LoVo (cell line): ENCODE results near the gene IZUMO1.
"Not testable (repeated sequence)": the region's sequence is repeated elsewhere in the genome, so short reads cannot be mapped to it uniquely, and the experiment has no call there.

ENCODE experiments used
- DNase-seq: peaks from one replicate; pipeline ENCODE4 v3.0.0-alpha.2; 2016; ENCODE audit warnings: low spot score

Gene IZUMO1

GRCh38 chr19:48737360-48737998 lies 9.2 kb downstream of the IZUMO1 start:
- no peak for DNase-seq

- DNase-seq, result no peak
Observed at GRCh38 chr19:48735031-48735615, 11.6 kb downstream of the IZUMO1 start.

- DNase-seq, result no peak
Observed at GRCh38 chr19:48734625-48735024, 12.1 kb downstream of the IZUMO1 start.

- DNase-seq, result no peak
Observed at GRCh38 chr19:48731452-48731851, 15.3 kb downstream of the IZUMO1 start.

- no peak for DNase-seq
Observed at GRCh38 chr19:48728911-48729664, 17.6 kb downstream of the IZUMO1 start.

GRCh38 chr19:48726556-48726955 lies 20.2 kb downstream of the IZUMO1 start:
- no peak for DNase-seq

GRCh38 chr19:48724796-48725753 lies 21.6 kb downstream of the IZUMO1 start:
- peak; percentile 30 for DNase-seq

- DNase-seq, result no peak
Observed at GRCh38 chr19:48722196-48722708, 24.5 kb downstream of the IZUMO1 start.

- DNase-seq, result peak; percentile 98
Observed at GRCh38 chr19:48720613-48721296, 26.0 kb downstream of the IZUMO1 start.

GRCh38 chr19:48720251-48720612 lies 26.5 kb downstream of the IZUMO1 start:
- DNase-seq, result no peak

GRCh38 chr19:48719263-48720171 lies 27.2 kb downstream of the IZUMO1 start, which contains the start of gene MAMSTR:
MAMSTR (minus strand) TSS chr19:48719725; CDS start chr19:48719031, 694 bp downstream.
- DNase-seq, result no peak

- DNase-seq, result no peak
Observed at GRCh38 chr19:48718711-48719231, 27.9 kb downstream of the IZUMO1 start.

GRCh38 chr19:48718106-48718505 lies 28.6 kb downstream of the IZUMO1 start:
- not testable (repeated sequence) for DNase-seq

GRCh38 chr19:48716562-48717291 lies 30.0 kb downstream of the IZUMO1 start:
- DNase-seq, result no peak

GRCh38 chr19:48715681-48716171 lies 31.0 kb downstream of the IZUMO1 start:
- DNase-seq, result no peak

GRCh38 chr19:48714759-48715675 lies 31.7 kb downstream of the IZUMO1 start:
- no peak for DNase-seq

GRCh38 chr19:48713864-48714755 lies 32.6 kb downstream of the IZUMO1 start:
- DNase-seq, result peak; percentile 98
